GM19193 (cell line): ENCODE measurements around the gene GSTA5.
"Not testable (repeated sequence)": the region's sequence is repeated elsewhere in the genome, so short reads cannot be mapped to it uniquely, and the experiment has no call there.

Experiments
- POLR2A ChIP-seq: IDR thresholded peaks from 4 replicates; pipeline ENCODE4 v1.6.1; 2011; ENCODE audit not compliant: insufficient read depth, insufficient read length; ENCODE audit errors: extremely low read depth

GSTA5 gene

GRCh38 chr6:52834481-52834880, 6.1 kb downstream of the GSTA5 start:
- TF ChIP-seq POLR2A = no peak

GRCh38 chr6:52829046-52829817, 11.4 kb downstream of the GSTA5 start:
- TF ChIP-seq POLR2A = no peak

- no peak for TF ChIP-seq POLR2A
Observed at GRCh38 chr6:52826513-52826912, 14.1 kb downstream of the GSTA5 start.

- TF ChIP-seq POLR2A = no peak
Observed at GRCh38 chr6:52821842-52822241, 18.8 kb downstream of the GSTA5 start.

GRCh38 chr6:52820198-52820597, 20.4 kb downstream of the GSTA5 start:
- no peak for TF ChIP-seq POLR2A

- TF ChIP-seq POLR2A = no peak
Observed at GRCh38 chr6:52815167-52816092, 25.2 kb downstream of the GSTA5 start.

- no peak for TF ChIP-seq POLR2A
Observed at GRCh38 chr6:52808660-52809059, 32.0 kb downstream of the GSTA5 start.

- not testable (repeated sequence) for TF ChIP-seq POLR2A
Observed at GRCh38 chr6:52803668-52804255, 36.9 kb downstream of the GSTA5 start, which contains the start of gene GSTA1. GSTA1 (minus strand) TSS chr6:52803816; CDS start chr6:52799267, 4,549 bp downstream.

- TF ChIP-seq POLR2A = no peak
Observed at GRCh38 chr6:52802806-52803205, 37.8 kb downstream of the GSTA5 start.

GRCh38 chr6:52801188-52801841, 39.3 kb downstream of the GSTA5 start:
- TF ChIP-seq POLR2A = no peak

GRCh38 chr6:52790861-52791260, 49.8 kb downstream of the GSTA5 start:
- TF ChIP-seq POLR2A = no peak

- no peak for TF ChIP-seq POLR2A
Observed at GRCh38 chr6:52788478-52788877, 52.1 kb downstream of the GSTA5 start.

- no peak for TF ChIP-seq POLR2A
Observed at GRCh38 chr6:52787917-52788316, 52.7 kb downstream of the GSTA5 start.

GRCh38 chr6:52786249-52786956, 54.2 kb downstream of the GSTA5 start:
- TF ChIP-seq POLR2A = no peak
